RWPE2 (cell line): ENCODE measurements around the gene GPT2.
A peak's percentile ranks its signal among the peaks of the same experiment; 100 is the strongest.

Experiments
- ATAC-seq: fragments of 200-7000 bp; cut with Tn5 transposase; 3 replicates; pipeline ENCODE4 v1.9.1; 2021; ENCODE audit warnings: low read depth
- DNase-seq: peaks from one replicate; pipeline ENCODE4 v3.0.0-alpha.2; 2020; ENCODE audit warnings: low spot score
- H3K27ac ChIP-seq: fragments of 450-650 bp; 2 replicates; pipeline ENCODE4 v1.5.1; 2017; ENCODE audit warnings: mild to moderate bottlenecking; ENCODE audit not compliant: poor library complexity, severe bottlenecking
- H3K27me3 ChIP-seq: fragments of 250-450 bp; sonication (Bioruptor Pico); 2 replicates; pipeline ENCODE4 v1.5.1; 2021; ENCODE audit warnings: mild to moderate bottlenecking, moderate library complexity; ENCODE audit not compliant: insufficient read depth, poor library complexity, severe bottlenecking
- H3K36me3 ChIP-seq: fragments of 250-450 bp; sonication (Bioruptor Pico); 2 replicates; pipeline ENCODE4 v1.5.1; 2020; ENCODE audit warnings: low read depth, mild to moderate bottlenecking, moderate library complexity
- H3K4me1 ChIP-seq: fragments of 250-450 bp; sonication (Bioruptor Pico); 2 replicates; pipeline ENCODE4 v1.5.1; 2021; ENCODE audit warnings: mild to moderate bottlenecking, moderate library complexity; ENCODE audit not compliant: insufficient read depth, poor library complexity, severe bottlenecking
- H3K4me3 ChIP-seq: fragments of 250-450 bp; sonication (Bioruptor Pico); 2 replicates; pipeline ENCODE4 v1.5.1; 2021; ENCODE audit warnings: mild to moderate bottlenecking, moderate library complexity; ENCODE audit not compliant: severe bottlenecking
- H3K9me3 ChIP-seq: fragments of 250-450 bp; sonication (Bioruptor Pico); 2 replicates; pipeline ENCODE4 v1.5.1; 2021; ENCODE audit warnings: mild to moderate bottlenecking, moderate library complexity; ENCODE audit not compliant: severe bottlenecking
- CTCF ChIP-seq: fragments of 450-650 bp; IDR thresholded peaks from one replicate; pipeline ENCODE4 v1.5.1; 2017; ENCODE audit warnings: mild to moderate bottlenecking, moderate library complexity; ENCODE audit not compliant: poor library complexity, severe bottlenecking

GPT2 gene

GRCh38 chr16:46885960-46886763 is 2.0 kb downstream of the GPT2 start:
- H3K36me3 ChIP-seq = peaks cover 47% of the 10 kb centered on the region

GRCh38 chr16:46886764-46887523 is 2.8 kb downstream of the GPT2 start:
- Histone ChIP-seq H3K27me3 (no peaks in the 10 kb centered on the region), H3K9me3 (no peaks in the 10 kb centered on the region), H3K27ac (no peak overlapping the region), H3K36me3 (peaks cover 49% of the 10 kb centered on the region), H3K4me1 (peaks cover 17% of the 10 kb centered on the region), H3K4me3 (no peak overlapping the region)
- no peak for TF ChIP-seq CTCF
- no peak for DNase-seq
- ATAC-seq = no peak

More at GRCh38 chr16:46885960-46886763, 2.0 kb downstream of the GPT2 start:
- H3K9me3 ChIP-seq = no peaks in the 10 kb centered on the region
- H3K4me3 ChIP-seq = peak overlapping the region; percentile 84
- ATAC-seq = peak; percentile 6; the same call in 2 of the 3 replicates
- no peak for TF ChIP-seq CTCF
- H3K27me3 ChIP-seq = no peaks in the 10 kb centered on the region
- peaks cover 17% of the 10 kb centered on the region for H3K4me1 ChIP-seq
- DNase-seq = no peak
- no peak overlapping the region for H3K27ac ChIP-seq

- DNase-seq (no peak), ATAC-seq (no peak)
- H3K36me3 ChIP-seq = peaks cover 54% of the 10 kb centered on the region
- H3K4me3 ChIP-seq = no peak overlapping the region
- H3K9me3 ChIP-seq = no peaks in the 10 kb centered on the region
- no peaks in the 10 kb centered on the region for H3K27me3 ChIP-seq
- no peak overlapping the region for H3K27ac ChIP-seq
- H3K4me1 ChIP-seq = peaks cover 17% of the 10 kb centered on the region
- no peak for TF ChIP-seq CTCF
These were observed 3.3 kb downstream of the GPT2 start for GRCh38 chr16:46887524-46887854.

- no peaks in the 10 kb centered on the region for H3K9me3 ChIP-seq
- no peaks in the 10 kb centered on the region for H3K27me3 ChIP-seq
- TF ChIP-seq CTCF = no peak
- ATAC-seq = no peak
- H3K4me3 ChIP-seq = no peak overlapping the region
- peaks cover 69% of the 10 kb centered on the region for H3K36me3 ChIP-seq
- no peak for DNase-seq
- no peak overlapping the region for H3K27ac ChIP-seq
- peaks cover 12% of the 10 kb centered on the region for H3K4me1 ChIP-seq
These were observed 5.2 kb downstream of the GPT2 start for GRCh38 chr16:46889245-46889941.
